NCI-H526 (cell line): ENCODE data around the gene TRMT2B.
"Not testable (repeated sequence)": the region's sequence is repeated elsewhere in the genome, so short reads cannot be mapped to it uniquely, and the experiment has no call there.

Experiments
- DNase-seq, 2 experiments: peaks; one replicate each; lab custom pipeline; 2025; lab: John Stamatoyannopoulos, UW

Gene TRMT2B

GRCh38 chrX:101051549-101052302, at the start of gene TRMT2B:
TRMT2B (minus strand) TSS chrX:101052111; CDS start chrX:101042289, 9,822 bp downstream.
- peak; percentile 63 to 86 for DNase-seq

GRCh38 chrX:101097546-101098453, 45.9 kb upstream of the TRMT2B start, which contains the start of gene CENPI:
CENPI (plus strand) TSS chrX:101098204; CDS start chrX:101101071, 2,867 bp downstream.
- peak; percentile 88 to 95 for DNase-seq

GRCh38 chrX:101091817-101092216, 39.9 kb upstream of the TRMT2B start:
- no peak for DNase-seq

- no peak for DNase-seq
These were observed 29.3 kb upstream of the TRMT2B start for GRCh38 chrX:101081231-101081630.

- DNase-seq = no peak
These were observed 28.6 kb upstream of the TRMT2B start for GRCh38 chrX:101080326-101081124.

GRCh38 chrX:101079736-101080270, 27.9 kb upstream of the TRMT2B start:
- DNase-seq = no peak

GRCh38 chrX:101078716-101079598, 27.0 kb upstream of the TRMT2B start, which contains the start of gene TMEM35A:
TMEM35A (plus strand) TSS chrX:101078879; CDS start chrX:101079003, 124 bp downstream.
- DNase-seq = no peak

- no peak for DNase-seq
These were observed 19.7 kb upstream of the TRMT2B start for GRCh38 chrX:101071582-101071981.

GRCh38 chrX:101062176-101062575, 10.3 kb upstream of the TRMT2B start:
- DNase-seq = no peak

GRCh38 chrX:101057093-101057714, 5.3 kb upstream of the TRMT2B start:
- no peak for DNase-seq

GRCh38 chrX:101056551-101056950, 4.6 kb upstream of the TRMT2B start:
- DNase-seq = not testable (repeated sequence)

- no peak for DNase-seq
These were observed 760 bp downstream of the TRMT2B start for GRCh38 chrX:101051153-101051548.

- DNase-seq = no peak
These were observed 11.7 kb downstream of the TRMT2B start for GRCh38 chrX:101040197-101040596.

- no peak for DNase-seq
These were observed 14.7 kb downstream of the TRMT2B start for GRCh38 chrX:101037231-101037630.

- DNase-seq = no peak
These were observed 22.2 kb downstream of the TRMT2B start for GRCh38 chrX:101029665-101030064.

GRCh38 chrX:101028562-101028961, 23.3 kb downstream of the TRMT2B start:
- no peak for DNase-seq

- no peak for DNase-seq
These were observed 26.8 kb downstream of the TRMT2B start for GRCh38 chrX:101025126-101025525.

GRCh38 chrX:101022020-101022419, 29.9 kb downstream of the TRMT2B start:
- DNase-seq = no peak

- not testable (repeated sequence) for DNase-seq
These were observed 39.9 kb downstream of the TRMT2B start for GRCh38 chrX:101012031-101012430.

- no peak for DNase-seq
These were observed 42.8 kb downstream of the TRMT2B start for GRCh38 chrX:101009090-101009489.
